PC-9 (cell line): ENCODE data around the gene XXYLT1.

Experiments used
- CTCF ChIP-seq: fragments of 200-600 bp; sonication (generic); conservative IDR thresholded peaks from 2 replicates; pipeline ENCODE4 v1.6.1; 2017; ENCODE audit warnings: mixed run types, antibody characterized with exemption, mild to moderate bottlenecking, moderate library complexity
- EZH2 ChIP-seq: fragments of 200-600 bp; sonication (generic); IDR thresholded peaks from 2 replicates; pipeline ENCODE4 v1.8.0; 2017; ENCODE audit warnings: antibody characterized with exemption, low read depth

GRCh38 chr3:195194559-195195206 lies 76.3 kb downstream of the XXYLT1 start:
- TF ChIP-seq CTCF, result no peak
- TF ChIP-seq EZH2, result no peak
